Heart left ventricle (tissue), 13 donors: ENCODE results near the gene TRIM5.
"Not testable (repeated sequence)": the region's sequence is repeated elsewhere in the genome, so short reads cannot be mapped to it uniquely, and the experiment has no call there.

ENCODE experiments used
- POLR2A ChIP-seq, 2 donors: fragments of 450-650 bp; IDR thresholded peaks; one replicate each; pipeline ENCODE4 v1.6.1; 2017; ENCODE audit warnings: antibody characterized with exemption in 2 of 2, mild to moderate bottlenecking in 2 of 2, moderate library complexity in 2 of 2
- TF ChIP-seq, protein P1 (sequence below), 12 donors: fragments of 200-600 bp; sonication (generic) in 4 of 12; IDR thresholded peaks; one replicate each; pipeline versions ENCODE4 v1.5.0 to v1.8.0; 2018 to 2022; ENCODE audit warnings: antibody characterized with exemption in 12 of 12, mild to moderate bottlenecking in 5 of 12
- donor health status: ischemic (EF 13 %, LVEDD 7.1; RV severe dilation, severe dysfunction).
- donor health status: DM: no; HTN: yes; CAD: no.
- donor health status: DM: no; HTN: no; CAD: no.
- donor health status: ischemic (EF 25% LVEDD 6.9; RV normal size, moderate dysfunction).
- donor health status: ischemic (EF 25% LVEDD 5.7; RV mildly dilated, moderate dysfunction).
- donor health status: ischemic (EF 35%, LVEDD 5.7; RV mildly dilated, moderate dysfunction).
- donor health status: nonischemic (EF 11% LVEDD 7.7; RV severe dilation, severe dysfunction).
- donor health status: DM: yes; HTN: yes; CAD: no.
- donor health status: PGD.
- donor health status: ischemic (EF 29% LVEDD 5.4; RV normal size, mild dysfunction).
- donor health status: nonischemic (EF 23%, LVEDD 6.1; RV moderate dilation, normal function).

DNA sequence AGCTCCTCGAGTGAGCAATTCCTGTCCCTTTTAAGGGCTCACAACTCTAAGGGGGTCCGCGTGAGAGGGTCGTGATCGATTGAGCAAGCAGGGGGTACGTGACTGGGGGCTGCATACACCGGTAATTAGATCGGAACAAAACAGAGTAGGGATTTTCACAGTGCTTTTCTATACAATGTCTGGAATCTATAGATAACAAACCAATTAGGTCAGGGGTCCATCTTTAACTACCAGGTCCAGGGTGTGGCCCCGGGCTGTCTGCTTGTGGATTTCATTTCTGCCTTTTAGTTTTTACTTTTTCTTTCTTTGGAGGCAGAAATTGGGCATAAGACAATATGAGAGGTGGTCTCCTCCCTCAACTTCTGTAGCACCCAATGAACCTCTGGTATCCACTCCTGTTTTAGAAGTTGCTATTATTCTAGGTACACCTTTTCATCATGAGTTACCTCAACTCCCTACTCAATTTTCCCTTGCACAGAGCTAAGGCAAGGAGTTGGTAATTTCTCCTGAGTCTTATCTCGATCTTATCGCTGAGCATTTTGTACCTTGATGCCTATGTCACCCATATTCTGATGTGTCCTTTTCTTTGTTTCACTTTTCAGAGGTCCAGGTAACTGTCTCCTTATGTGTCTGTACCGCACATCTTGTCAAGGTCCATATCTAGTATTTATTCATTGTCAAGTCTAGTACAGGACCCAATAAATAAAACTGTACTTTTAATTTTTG is 6.5 kb upstream of the TRIM5 start:
- TF ChIP-seq, protein P1, sequence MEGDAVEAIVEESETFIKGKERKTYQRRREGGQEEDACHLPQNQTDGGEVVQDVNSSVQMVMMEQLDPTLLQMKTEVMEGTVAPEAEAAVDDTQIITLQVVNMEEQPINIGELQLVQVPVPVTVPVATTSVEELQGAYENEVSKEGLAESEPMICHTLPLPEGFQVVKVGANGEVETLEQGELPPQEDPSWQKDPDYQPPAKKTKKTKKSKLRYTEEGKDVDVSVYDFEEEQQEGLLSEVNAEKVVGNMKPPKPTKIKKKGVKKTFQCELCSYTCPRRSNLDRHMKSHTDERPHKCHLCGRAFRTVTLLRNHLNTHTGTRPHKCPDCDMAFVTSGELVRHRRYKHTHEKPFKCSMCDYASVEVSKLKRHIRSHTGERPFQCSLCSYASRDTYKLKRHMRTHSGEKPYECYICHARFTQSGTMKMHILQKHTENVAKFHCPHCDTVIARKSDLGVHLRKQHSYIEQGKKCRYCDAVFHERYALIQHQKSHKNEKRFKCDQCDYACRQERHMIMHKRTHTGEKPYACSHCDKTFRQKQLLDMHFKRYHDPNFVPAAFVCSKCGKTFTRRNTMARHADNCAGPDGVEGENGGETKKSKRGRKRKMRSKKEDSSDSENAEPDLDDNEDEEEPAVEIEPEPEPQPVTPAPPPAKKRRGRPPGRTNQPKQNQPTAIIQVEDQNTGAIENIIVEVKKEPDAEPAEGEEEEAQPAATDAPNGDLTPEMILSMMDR (IDR thresholded peaks at IDR 0.05), result not testable (repeated sequence)
- TF ChIP-seq POLR2A (IDR thresholded peaks at IDR 0.05), result not testable (repeated sequence)
